Mesenteric fat pad (tissue), 1 donor: ENCODE measurements around the gene ESYT3. TPM values are rescaled to one million over a fixed set of nuclear protein-coding genes. Genes with fewer than 3 reads are reported as not detected.
A peak's percentile ranks its signal among the peaks of the same experiment; 100 is the strongest.

Experiments used
- DNase-seq: peaks from one replicate; pipeline ENCODE4 v3.0.0-alpha.2; 2020; ENCODE audit warnings: low spot score
- long read RNA-seq: library from polyadenylated mRNA; unstranded; transcript quantifications from one replicate; pipeline ENCODE4 v2.0.0, GENCODE V29; 2020
- total RNA-seq: library from RNA; stranded (reverse); fragmentation: NEBNext Ultra II Directional; extraction: Animal tissue kit (Norgen Biotek cat#: 25700); gene quantifications from one replicate; pipeline ENCODE4 v1.2.1, GENCODE V29; 2021
- donor health status: DM: yes; HTN: yes; CAD: no.

Gene ESYT3
- total RNA-seq, result 0.19 TPM
- long read RNA-seq, partial matches to known transcripts, result 1 of 1 reads
- long read RNA-seq, other reads (novel, unspliced or antisense), result 0 of 1 reads

- DNase-seq, result peak; percentile 92
Measured at GRCh38 chr3:138434276-138434874, at the start of gene ESYT3. Gene ESYT3 (plus strand): TSS chr3:138434616. CDS start chr3:138434799, 183 bp downstream.

- DNase-seq, result no peak
Measured at GRCh38 chr3:138384976-138385375, 49.4 kb upstream of the ESYT3 start.

GRCh38 chr3:138389144-138389601, 45.2 kb upstream of the ESYT3 start:
- peak; percentile 76 for DNase-seq

GRCh38 chr3:138389841-138390581, 44.4 kb upstream of the ESYT3 start:
- DNase-seq, result peak; percentile 76

- DNase-seq, result no peak
Measured at GRCh38 chr3:138390582-138390932, 43.9 kb upstream of the ESYT3 start.

- peak; percentile 67 for DNase-seq
Measured at GRCh38 chr3:138394156-138394555, 40.3 kb upstream of the ESYT3 start.

- peak; percentile 22 for DNase-seq
Measured at GRCh38 chr3:138394686-138395085, 39.7 kb upstream of the ESYT3 start.

GRCh38 chr3:138395865-138396751, 38.3 kb upstream of the ESYT3 start:
- peak; percentile 51 for DNase-seq

- no peak for DNase-seq
Measured at GRCh38 chr3:138396752-138397410, 37.5 kb upstream of the ESYT3 start.

- DNase-seq, result no peak
Measured at GRCh38 chr3:138397983-138398382, 36.4 kb upstream of the ESYT3 start.

GRCh38 chr3:138398791-138399575, 35.4 kb upstream of the ESYT3 start:
- peak; percentile 82 for DNase-seq

GRCh38 chr3:138399766-138400165, 34.6 kb upstream of the ESYT3 start:
- DNase-seq, result peak; percentile 59

- peak; percentile 53 for DNase-seq
Measured at GRCh38 chr3:138400651-138401070, 33.8 kb upstream of the ESYT3 start.

- no peak for DNase-seq
Measured at GRCh38 chr3:138401834-138402233, 32.6 kb upstream of the ESYT3 start.

GRCh38 chr3:138404121-138404520, 30.3 kb upstream of the ESYT3 start:
- DNase-seq, result peak; percentile 74

- peak; percentile 62 for DNase-seq
Measured at GRCh38 chr3:138405001-138405400, 29.4 kb upstream of the ESYT3 start.

- DNase-seq, result peak; percentile 18
Measured at GRCh38 chr3:138405486-138405885, 28.9 kb upstream of the ESYT3 start.

- peak; percentile 35 for DNase-seq
Measured at GRCh38 chr3:138406606-138407005, 27.8 kb upstream of the ESYT3 start.

GRCh38 chr3:138407236-138407907, 27.0 kb upstream of the ESYT3 start:
- no peak for DNase-seq
